NCI-H187 treated with DMSO at 0.1 percent for 48 hours (cell line): ENCODE results near the gene CCDC158.

ENCODE experiments used
- DNase-seq: peaks from one replicate; lab custom pipeline; 2025; lab: John Stamatoyannopoulos, UW

CCDC158 gene

GRCh38 chr4:76280488-76281441 is 140.2 kb downstream of the CCDC158 start:
- no peak for DNase-seq

- DNase-seq: no peak
These were observed 141.5 kb downstream of the CCDC158 start for GRCh38 chr4:76279462-76279861.

DNA sequence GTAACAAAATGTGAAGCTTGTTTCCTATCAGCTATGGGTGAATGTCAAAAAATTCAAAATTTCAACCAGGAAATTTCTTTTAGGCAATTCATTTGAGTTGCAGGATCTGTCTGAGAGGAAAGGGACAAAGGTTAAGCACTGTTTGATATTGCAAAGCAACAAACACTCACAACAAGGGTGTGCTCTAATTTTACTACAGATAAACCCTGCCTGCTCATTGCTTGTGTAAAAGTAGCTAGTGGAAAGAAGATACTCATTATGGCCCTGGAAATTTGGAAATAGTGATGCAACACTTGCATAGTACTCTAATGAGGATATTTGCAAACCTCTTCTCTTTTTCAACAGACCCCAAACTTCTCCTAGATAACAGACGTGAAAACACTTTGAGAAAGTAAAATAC is 142.4 kb downstream of the CCDC158 start:
- DNase-seq: no peak

- DNase-seq: no peak
These were observed 143.3 kb downstream of the CCDC158 start for GRCh38 chr4:76277667-76278066.

DNA sequence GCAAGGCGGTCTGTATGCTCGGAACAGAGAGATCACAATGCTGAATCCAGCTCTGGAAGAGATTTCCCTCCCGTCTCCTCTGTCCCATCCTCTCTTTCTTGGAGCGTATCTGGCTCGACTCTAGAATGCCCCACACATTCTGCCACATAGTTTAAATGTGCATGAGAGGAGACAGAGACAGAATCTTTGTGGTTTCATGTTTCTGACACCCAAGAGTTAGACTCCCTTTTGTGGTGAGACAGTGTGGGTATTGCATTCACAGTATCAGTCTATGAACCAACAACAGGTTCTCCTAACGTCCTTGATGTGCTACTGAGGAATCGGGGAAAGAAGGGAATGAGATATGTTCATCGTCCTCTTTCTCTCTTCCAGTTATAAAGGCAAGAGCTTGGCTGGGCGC is 144.1 kb downstream of the CCDC158 start:
- no peak for DNase-seq

DNA sequence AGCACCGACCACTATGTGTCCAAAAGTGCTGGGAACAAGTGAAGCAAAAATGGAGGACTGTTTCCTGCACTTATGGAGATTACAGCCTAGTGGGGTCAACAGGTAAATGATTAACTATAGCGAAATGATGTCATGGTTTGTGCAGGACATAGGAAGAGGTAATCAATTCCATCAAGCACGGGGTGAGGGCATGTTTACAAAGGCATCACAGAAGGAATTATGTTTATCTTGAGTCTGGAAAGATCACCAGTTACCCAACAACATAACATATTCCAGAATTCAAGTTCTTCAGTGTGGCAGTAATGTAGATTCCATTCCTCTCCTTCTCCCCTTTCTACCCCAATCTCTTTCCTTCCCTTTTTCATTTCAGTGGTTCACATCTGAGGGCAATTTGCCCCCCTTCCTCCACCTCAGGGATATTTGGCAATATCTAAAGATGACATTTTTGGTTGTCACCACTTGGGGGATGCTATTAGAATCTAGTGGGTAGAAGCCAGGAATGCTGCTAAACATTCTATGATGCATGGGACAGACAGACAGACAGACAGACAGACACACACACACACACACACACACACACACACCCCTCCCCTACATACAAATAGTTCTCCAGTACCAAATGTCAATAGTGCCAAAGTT is 145.3 kb downstream of the CCDC158 start:
- DNase-seq: no peak

GRCh38 chr4:76272999-76273398 is 147.9 kb downstream of the CCDC158 start:
- no peak for DNase-seq

DNA sequence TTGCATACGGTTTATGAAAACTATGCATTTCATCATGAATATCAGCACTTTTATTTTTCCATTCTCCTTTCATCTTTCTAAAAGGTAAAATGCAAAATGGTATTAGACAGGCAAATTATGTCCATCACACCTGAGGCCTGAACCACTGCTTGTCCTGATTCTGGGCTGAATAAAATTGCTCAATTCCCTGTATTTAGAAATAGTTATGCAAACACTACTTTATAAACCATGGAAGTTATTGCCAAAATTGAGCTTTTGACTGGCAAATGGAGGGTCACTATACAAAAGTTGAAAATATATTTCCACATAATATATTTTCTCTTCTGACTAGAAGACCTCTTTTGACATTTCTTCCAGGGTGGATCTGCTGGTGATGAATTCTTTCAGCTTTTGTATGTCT is 148.4 kb downstream of the CCDC158 start:
- no peak for DNase-seq

GRCh38 chr4:76272073-76272472 is 148.9 kb downstream of the CCDC158 start:
- no peak for DNase-seq

GRCh38 chr4:76271248-76271647 is 149.7 kb downstream of the CCDC158 start:
- no peak for DNase-seq

- DNase-seq: no peak
These were observed 150.4 kb downstream of the CCDC158 start for GRCh38 chr4:76270244-76271175.

DNA sequence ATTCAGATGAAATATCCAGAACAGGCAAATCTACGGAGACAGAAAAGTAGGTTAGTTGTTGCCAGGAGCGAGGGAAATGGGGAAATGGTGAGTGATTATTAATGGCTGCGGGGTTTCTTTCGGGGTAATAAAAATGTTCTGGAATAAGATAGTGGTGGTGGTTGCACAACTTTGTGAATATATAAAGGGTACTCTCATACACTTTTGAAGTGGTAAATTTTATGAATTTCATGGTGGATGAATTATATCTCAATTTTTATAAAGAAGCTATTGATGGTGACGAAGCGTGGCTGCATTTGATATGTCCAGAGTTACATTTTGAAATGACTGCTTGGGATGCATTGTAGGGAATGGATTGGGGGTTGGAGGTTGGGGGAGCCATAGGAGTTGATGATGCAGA is 153.1 kb downstream of the CCDC158 start:
- DNase-seq: no peak

GRCh38 chr4:76266627-76267026 is 154.3 kb downstream of the CCDC158 start:
- no peak for DNase-seq

- no peak for DNase-seq
These were observed 155.2 kb downstream of the CCDC158 start for GRCh38 chr4:76265631-76266218.
